Uterus (tissue), 4 donors: ENCODE measurements around the gene PAFAH2. TPM values are rescaled to one million over a fixed set of nuclear protein-coding genes. Genes with fewer than 3 reads are reported as not detected.

ENCODE experiments used
- DNase-seq, 2 donors: peaks; one replicate each; pipeline ENCODE4 v3.0.0-alpha.2; 2019 to 2020
- H3K27ac ChIP-seq, 2 donors: fragments of 200-600 bp; sonication (generic); 1 replicate in 1 of 2; 2 replicates in 1 of 2; pipeline ENCODE4 v1.5.1; 2016 to 2018
- H3K27me3 ChIP-seq, 2 donors: fragments of 200-600 bp; sonication (generic); one replicate each; pipeline ENCODE4 v1.5.1; 2018 to 2019; ENCODE audit warnings: control low read depth in 1 of 2
- H3K36me3 ChIP-seq, 2 donors: fragments of 200-600 bp; sonication (generic); one replicate each; pipeline ENCODE4 v1.5.1; 2019; ENCODE audit warnings: control low read depth in 1 of 2
- H3K4me1 ChIP-seq, 2 donors: fragments of 200-600 bp; sonication (generic); one replicate each; pipeline ENCODE4 v1.5.1; 2018 to 2019; ENCODE audit warnings: control low read depth in 1 of 2
- H3K4me3 ChIP-seq, 2 donors: fragments of 200-600 bp; sonication (generic); 1 replicate in 1 of 2; 2 replicates in 1 of 2; pipeline ENCODE4 v1.5.1; 2018 to 2019; ENCODE audit warnings: mild to moderate bottlenecking in 1 of 2
- H3K9me3 ChIP-seq, 2 donors: fragments of 200-600 bp; sonication (generic); one replicate each; pipeline ENCODE4 v1.5.1; 2019; ENCODE audit warnings: control low read depth in 1 of 2
- POLR2A ChIP-seq, 2 donors: fragments of 450-650 bp; IDR thresholded peaks; one replicate each; pipeline ENCODE4 v1.6.1; 2016; ENCODE audit warnings: antibody characterized with exemption in 2 of 2, mild to moderate bottlenecking in 1 of 2, moderate library complexity in 1 of 2
- intact Hi-C: fragments of 100-400 bp; cut with DNase I; formaldehyde crosslinking; loops from one replicate; pipeline ENCODE4 v1.15.1; 2023; ENCODE audit warnings: low total_unique reads
- total RNA-seq, 4 donors: library from RNA; depleted of rRNA in 3 of 4; stranded (reverse); fragments of >200 nt in 3 of 4; gene quantifications; one replicate each; pipeline versions ENCODE4 v1.1.0 to v1.2.4, GENCODE V29; 2014 to 2023
- TF ChIP-seq, protein P1 (sequence below), 4 experiments: fragments of 200-600 bp in 2 of 4; fragments of 450-650 bp in 2 of 4; sonication (generic) in 2 of 4; IDR thresholded peaks; one replicate each; pipeline ENCODE4 v1.5.1; 2016 to 2019; ENCODE audit warnings: antibody characterized with exemption in 4 of 4, mild to moderate bottlenecking in 2 of 4, moderate library complexity in 1 of 4
- donor health status: DM: yes; HTN: yes; CAD: no.

The PAFAH2 gene
- total RNA-seq, 4 donors from 2014 or later: 6.2 to 12.3 (median 9.2) TPM

DNA sequence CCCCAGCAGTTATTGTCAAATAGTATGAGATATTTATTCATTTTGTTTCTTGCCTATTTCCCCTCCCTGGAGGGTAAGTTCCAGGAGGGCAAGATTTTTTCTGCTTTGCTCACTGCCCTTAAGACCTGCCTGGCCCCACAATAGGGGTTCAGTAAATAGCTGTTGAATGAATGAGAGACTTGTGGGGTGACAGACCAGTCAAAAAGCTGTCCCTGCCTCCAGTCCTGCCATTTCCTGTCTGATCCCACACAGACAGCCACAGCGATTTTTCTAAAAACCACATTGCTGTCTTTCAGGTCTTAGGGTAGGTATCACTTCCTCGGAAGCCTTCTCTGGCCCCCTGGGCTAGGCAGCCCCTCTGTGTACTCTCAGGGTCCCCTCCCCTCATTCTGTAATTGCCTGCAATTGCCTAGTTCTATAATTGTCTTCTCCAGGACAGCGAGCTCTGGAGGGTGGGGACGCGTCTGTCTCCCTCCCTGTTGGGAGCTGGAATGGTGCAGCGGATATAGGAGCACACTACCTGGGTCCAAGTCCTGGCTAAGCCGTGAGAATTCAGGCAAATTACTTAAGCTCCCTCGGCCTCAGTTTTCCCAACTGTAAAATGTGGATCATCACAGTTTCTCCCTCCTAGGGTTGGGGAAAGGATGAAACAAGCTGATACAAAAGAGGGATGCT is 21.9 kb upstream of the PAFAH2 start:
- no peak for TF ChIP-seq POLR2A (IDR thresholded peaks at IDR 0.05)
- TF ChIP-seq, protein P1, sequence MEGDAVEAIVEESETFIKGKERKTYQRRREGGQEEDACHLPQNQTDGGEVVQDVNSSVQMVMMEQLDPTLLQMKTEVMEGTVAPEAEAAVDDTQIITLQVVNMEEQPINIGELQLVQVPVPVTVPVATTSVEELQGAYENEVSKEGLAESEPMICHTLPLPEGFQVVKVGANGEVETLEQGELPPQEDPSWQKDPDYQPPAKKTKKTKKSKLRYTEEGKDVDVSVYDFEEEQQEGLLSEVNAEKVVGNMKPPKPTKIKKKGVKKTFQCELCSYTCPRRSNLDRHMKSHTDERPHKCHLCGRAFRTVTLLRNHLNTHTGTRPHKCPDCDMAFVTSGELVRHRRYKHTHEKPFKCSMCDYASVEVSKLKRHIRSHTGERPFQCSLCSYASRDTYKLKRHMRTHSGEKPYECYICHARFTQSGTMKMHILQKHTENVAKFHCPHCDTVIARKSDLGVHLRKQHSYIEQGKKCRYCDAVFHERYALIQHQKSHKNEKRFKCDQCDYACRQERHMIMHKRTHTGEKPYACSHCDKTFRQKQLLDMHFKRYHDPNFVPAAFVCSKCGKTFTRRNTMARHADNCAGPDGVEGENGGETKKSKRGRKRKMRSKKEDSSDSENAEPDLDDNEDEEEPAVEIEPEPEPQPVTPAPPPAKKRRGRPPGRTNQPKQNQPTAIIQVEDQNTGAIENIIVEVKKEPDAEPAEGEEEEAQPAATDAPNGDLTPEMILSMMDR (IDR thresholded peaks at IDR 0.05): no peak
- Histone ChIP-seq H3K4me1 (peaks cover 0 to 5% of the 10 kb centered on the region in 2 donors), H3K27me3 (no peaks in the 10 kb centered on the region), H3K27ac (peak overlapping the region; percentile 53 to 66), H3K9me3 (no peaks in the 10 kb centered on the region), H3K4me3 (no peak overlapping the region), H3K36me3 (no peaks in the 10 kb centered on the region)
- no peak for DNase-seq
- intact Hi-C loops: no loop called here

DNA sequence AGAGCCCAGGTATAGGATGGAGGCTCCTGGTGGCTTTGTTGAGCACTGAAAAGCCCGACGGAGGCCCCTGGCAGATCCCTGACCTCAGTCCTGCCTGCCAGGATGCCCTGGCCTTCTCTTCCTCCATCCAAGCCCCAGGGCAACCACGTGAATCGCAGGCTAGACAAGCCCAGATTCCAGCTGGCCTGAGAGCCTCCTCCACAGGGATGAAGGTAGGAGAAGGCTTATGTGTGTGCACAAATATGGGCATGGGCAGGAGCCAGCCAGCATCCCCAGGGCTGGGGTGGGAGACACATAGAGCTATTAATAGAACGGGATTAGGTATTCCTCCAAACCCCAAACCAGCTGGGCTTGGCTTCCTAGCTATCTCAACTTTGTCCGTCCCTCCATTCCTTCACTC is 19.7 kb upstream of the PAFAH2 start:
- H3K9me3 ChIP-seq: no peaks in the 10 kb centered on the region
- no peaks in the 10 kb centered on the region for H3K27me3 ChIP-seq
- H3K27ac ChIP-seq: peak overlapping the region; percentile 15 to 39
- DNase-seq: peak in 1 of 2 donors; percentile 30
- intact Hi-C loops: no loop called here
- no peaks in the 10 kb centered on the region for H3K36me3 ChIP-seq
- H3K4me1 ChIP-seq: peaks cover 0 to 5% of the 10 kb centered on the region in 2 donors
- TF ChIP-seq, protein P1 (IDR thresholded peaks at IDR 0.05): no peak
- no peak for TF ChIP-seq POLR2A (IDR thresholded peaks at IDR 0.05)
- H3K4me3 ChIP-seq: no peak overlapping the region

DNA sequence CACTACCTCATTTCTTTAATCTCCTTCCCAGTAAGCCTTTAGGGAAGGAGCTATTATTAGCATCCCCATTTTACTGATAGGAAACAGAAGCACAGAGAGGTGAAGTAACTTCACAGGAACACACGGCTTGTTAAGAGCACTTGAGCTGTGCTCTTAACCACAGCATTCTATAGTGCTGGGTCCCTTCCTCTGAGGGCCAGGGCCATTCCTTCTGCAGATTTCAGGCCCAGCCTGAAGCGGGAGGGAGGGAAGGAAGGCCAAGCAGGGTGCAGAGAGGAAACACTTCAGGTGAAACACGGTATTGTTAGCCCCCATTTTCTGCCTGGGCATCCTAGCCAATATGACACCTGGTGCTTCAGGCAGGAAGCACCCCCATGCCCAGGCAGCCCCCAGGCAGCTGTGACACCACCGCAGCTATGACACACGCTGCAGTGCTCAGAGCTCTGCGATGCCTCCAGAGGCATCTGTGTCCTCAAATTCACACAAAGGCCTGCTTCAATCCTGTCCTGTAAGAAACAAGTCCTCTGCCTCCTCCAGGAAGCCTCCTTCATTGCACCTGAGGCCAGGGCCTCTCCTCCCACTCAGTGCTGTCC is 19.2 kb upstream of the PAFAH2 start:
- Histone ChIP-seq H3K9me3 (no peaks in the 10 kb centered on the region), H3K36me3 (no peaks in the 10 kb centered on the region), H3K4me3 (no peak overlapping the region), H3K27ac (peak overlapping the region; percentile 15 to 39), H3K27me3 (no peaks in the 10 kb centered on the region), H3K4me1 (peaks cover 0 to 5% of the 10 kb centered on the region in 2 donors)
- intact Hi-C loops: no loop called here
- DNase-seq: no peak
- TF ChIP-seq, protein P1 (IDR thresholded peaks at IDR 0.05): no peak
- no peak for TF ChIP-seq POLR2A (IDR thresholded peaks at IDR 0.05)

DNA sequence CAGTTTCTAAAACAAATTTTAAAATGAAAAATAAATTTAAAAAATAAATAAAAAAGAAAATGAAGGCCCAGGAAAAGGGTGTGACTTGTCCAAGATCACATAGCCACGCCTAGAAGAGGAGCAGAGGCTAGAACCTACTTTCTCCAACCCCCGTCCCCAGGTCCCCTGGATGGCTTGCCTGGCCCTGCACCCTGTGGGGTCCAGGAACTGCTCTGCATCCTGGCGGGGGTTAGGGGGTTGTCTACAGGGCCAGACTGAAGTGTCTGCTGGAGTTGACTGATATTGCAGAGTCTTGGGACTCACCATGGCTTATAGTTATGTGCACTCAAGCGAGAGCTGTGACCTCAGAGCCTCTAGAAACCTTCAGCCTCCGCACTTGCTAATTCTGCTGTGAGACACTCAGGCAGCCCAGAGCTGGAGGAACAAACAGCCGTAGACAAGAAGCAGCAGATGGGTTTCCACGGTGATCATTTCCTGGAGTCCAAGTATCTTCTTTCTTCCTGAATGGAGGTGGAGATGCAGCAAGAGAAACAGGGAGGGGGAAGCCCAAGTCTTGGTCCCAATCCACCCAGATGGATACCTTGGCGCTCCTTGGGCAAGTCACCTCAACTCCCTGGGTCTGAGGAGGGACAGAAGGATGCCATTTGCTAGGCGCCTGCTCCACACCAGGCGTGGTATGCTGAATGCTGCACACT is 18.5 kb upstream of the PAFAH2 start:
- H3K9me3 ChIP-seq: no peaks in the 10 kb centered on the region
- H3K27ac ChIP-seq: peak overlapping the region in 1 of 2 donors; percentile 15
- no peaks in the 10 kb centered on the region for H3K36me3 ChIP-seq
- no peak overlapping the region for H3K4me3 ChIP-seq
- H3K4me1 ChIP-seq: peaks cover 0 to 4% of the 10 kb centered on the region in 2 donors
- DNase-seq: no peak
- intact Hi-C loops: no loop called here
- H3K27me3 ChIP-seq: no peaks in the 10 kb centered on the region
- TF ChIP-seq POLR2A (IDR thresholded peaks at IDR 0.05): no peak
- TF ChIP-seq, protein P1 (IDR thresholded peaks at IDR 0.05): no peak

DNA sequence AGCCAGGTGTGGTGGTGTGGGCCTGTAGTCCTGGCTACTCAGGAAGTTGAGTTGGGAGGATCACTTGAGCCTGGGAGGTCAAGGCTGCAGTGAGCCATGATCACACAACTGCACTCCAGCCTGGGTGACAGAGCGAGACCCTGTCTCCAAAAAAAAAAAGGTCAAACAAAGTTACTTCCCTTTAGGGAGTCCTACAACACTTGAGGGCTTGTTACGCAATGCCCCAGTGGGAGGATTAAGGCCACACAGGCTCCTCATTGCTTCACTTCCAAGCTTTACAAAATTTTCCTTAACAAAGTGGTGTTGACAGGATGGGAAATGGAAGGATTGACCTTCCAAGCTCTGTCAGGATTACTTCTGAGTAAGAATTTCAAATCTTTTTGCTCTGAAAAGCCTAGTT is 17.5 kb upstream of the PAFAH2 start:
- intact Hi-C loops: no loop called here
- Histone ChIP-seq H3K4me3 (no peak overlapping the region), H3K36me3 (no peaks in the 10 kb centered on the region), H3K27me3 (no peaks in the 10 kb centered on the region), H3K27ac (no peak overlapping the region), H3K9me3 (no peaks in the 10 kb centered on the region), H3K4me1 (no peaks in the 10 kb centered on the region)
- peak in 1 of 2 donors; percentile 45 for DNase-seq
- TF ChIP-seq POLR2A (IDR thresholded peaks at IDR 0.05): no peak
